GM06990 (cell line): ENCODE data around the gene NUB1.

Experiments
- DNase-seq: peaks from one replicate; pipeline ENCODE4 v3.0.0-alpha.2; 2011; ENCODE audit not compliant: insufficient read length; ENCODE audit errors: extremely low read depth
- H3K27me3 ChIP-seq: replicated peaks from 2 replicates; pipeline ENCODE4 v1.6.0; 2011; ENCODE audit warnings: low read length; ENCODE audit not compliant: control insufficient read depth, insufficient read depth
- H3K36me3 ChIP-seq: 2 replicates; pipeline ENCODE4 v1.5.1; 2011; ENCODE audit warnings: low read length; ENCODE audit not compliant: control insufficient read depth, insufficient read depth
- H3K4me3 ChIP-seq: replicated peaks from 2 replicates; pipeline ENCODE4 v1.5.1; 2011; ENCODE audit warnings: low read depth, mild to moderate bottlenecking, control low read depth, low read length
- TF ChIP-seq, protein P1 (sequence below): IDR thresholded peaks from 2 replicates; pipeline ENCODE4 v1.5.1; 2011; ENCODE audit warnings: low read length, control low read depth, mild to moderate bottlenecking, inconsistent platforms; ENCODE audit not compliant: insufficient read depth, poor library complexity, severe bottlenecking

Gene NUB1

DNA sequence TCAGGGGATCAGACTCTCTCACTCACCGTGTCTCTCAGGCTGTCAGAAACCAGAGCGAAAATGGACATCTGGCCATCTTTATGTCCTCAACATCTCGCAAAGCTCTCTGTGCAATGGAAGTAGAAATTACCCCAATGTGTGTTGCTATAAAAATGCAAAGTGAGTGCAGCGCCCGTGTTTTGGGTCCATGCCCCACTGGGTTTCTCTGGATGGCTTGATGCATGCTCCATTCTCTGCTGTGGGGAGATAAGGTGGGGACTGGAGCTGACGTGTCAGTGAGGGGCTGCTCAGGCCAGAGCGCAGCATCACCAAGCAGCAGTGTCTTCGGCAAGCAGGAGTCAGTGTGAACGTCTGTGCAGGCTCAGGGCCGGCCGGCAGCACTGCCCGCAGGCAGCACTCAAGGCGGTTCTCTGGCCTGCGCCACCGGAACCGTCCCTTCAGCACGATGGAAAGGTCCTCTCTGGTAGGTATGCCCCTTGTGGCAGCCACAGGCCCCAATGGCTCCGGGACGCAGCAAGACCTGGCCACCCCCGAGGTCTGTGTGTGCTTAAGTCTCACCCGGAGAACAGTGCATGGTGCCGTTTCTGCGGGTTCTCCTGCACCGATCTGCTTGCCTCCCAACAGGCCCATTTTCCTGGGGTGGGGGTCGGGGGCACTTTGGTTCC, 38.1 kb downstream of the NUB1 start:
- H3K4me3 ChIP-seq: no peak overlapping the region
- TF ChIP-seq, protein P1, sequence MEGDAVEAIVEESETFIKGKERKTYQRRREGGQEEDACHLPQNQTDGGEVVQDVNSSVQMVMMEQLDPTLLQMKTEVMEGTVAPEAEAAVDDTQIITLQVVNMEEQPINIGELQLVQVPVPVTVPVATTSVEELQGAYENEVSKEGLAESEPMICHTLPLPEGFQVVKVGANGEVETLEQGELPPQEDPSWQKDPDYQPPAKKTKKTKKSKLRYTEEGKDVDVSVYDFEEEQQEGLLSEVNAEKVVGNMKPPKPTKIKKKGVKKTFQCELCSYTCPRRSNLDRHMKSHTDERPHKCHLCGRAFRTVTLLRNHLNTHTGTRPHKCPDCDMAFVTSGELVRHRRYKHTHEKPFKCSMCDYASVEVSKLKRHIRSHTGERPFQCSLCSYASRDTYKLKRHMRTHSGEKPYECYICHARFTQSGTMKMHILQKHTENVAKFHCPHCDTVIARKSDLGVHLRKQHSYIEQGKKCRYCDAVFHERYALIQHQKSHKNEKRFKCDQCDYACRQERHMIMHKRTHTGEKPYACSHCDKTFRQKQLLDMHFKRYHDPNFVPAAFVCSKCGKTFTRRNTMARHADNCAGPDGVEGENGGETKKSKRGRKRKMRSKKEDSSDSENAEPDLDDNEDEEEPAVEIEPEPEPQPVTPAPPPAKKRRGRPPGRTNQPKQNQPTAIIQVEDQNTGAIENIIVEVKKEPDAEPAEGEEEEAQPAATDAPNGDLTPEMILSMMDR: no peak
- H3K36me3 ChIP-seq: peaks cover 16% of the 10 kb centered on the region
- peaks cover 2% of the 10 kb centered on the region for H3K27me3 ChIP-seq
- DNase-seq: no peak

DNA sequence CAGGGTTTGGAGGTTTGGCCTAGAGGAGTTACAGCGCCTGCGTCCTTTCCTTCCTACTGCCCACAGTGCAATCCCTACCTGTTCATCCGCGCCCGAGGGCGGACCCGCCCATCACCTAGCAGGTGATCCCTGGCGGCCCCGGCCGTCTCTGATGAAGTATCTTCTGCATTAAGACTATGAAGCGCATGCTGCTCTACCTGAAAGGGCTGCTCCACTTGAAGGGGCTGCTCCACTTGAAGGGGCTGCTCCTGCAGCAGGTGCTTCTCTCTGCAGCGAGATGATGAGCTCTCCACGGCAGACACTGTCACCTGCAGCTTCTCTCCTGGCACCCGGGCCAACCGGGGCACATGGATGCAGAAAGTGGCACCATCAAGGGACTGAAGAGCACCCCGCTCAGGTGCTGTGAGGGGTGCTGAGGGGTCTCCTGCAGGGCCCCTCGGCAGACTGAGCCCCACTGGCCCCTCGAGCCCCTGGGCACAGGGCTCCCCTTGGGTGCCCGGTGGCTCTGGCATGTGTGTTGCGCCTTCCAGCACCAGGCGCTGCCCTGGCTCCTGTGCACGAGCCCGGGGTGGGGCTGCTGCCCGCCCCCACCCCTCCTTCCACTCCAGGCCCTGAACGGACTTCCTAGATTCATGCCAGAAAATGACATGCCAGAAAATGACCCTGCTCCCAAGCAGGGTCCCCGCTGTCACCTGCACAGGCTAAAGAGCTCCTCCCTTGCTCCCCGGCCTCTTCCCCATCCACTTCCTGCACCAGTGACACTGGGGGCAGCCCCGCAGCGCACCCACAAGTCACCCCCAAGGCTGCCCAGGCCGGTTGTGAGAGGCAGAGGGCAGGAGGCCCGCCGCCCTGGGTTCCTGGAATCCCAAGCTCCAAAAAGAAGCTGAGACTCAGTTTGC, 38.8 kb downstream of the NUB1 start:
- no peak for DNase-seq
- peaks cover 14% of the 10 kb centered on the region for H3K36me3 ChIP-seq
- peaks cover 2% of the 10 kb centered on the region for H3K27me3 ChIP-seq
- TF ChIP-seq, protein P1: no peak
- H3K4me3 ChIP-seq: no peak overlapping the region

DNA sequence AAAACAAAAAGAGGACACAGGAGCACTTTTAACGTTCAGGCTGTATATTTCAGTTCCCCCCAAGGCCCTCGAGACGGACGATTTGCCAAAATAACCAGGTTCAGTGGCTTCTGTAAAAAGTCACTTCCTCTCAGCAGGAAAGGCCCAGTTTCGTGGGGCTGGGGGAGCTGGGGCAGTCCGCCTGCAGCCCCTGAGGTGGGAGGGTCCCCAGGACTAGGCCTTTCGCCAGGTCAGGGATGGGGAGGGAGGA, 39.4 kb downstream of the NUB1 start:
- no peak for DNase-seq
- H3K4me3 ChIP-seq: peak overlapping the region; percentile 40
- TF ChIP-seq, protein P1: no peak

DNA sequence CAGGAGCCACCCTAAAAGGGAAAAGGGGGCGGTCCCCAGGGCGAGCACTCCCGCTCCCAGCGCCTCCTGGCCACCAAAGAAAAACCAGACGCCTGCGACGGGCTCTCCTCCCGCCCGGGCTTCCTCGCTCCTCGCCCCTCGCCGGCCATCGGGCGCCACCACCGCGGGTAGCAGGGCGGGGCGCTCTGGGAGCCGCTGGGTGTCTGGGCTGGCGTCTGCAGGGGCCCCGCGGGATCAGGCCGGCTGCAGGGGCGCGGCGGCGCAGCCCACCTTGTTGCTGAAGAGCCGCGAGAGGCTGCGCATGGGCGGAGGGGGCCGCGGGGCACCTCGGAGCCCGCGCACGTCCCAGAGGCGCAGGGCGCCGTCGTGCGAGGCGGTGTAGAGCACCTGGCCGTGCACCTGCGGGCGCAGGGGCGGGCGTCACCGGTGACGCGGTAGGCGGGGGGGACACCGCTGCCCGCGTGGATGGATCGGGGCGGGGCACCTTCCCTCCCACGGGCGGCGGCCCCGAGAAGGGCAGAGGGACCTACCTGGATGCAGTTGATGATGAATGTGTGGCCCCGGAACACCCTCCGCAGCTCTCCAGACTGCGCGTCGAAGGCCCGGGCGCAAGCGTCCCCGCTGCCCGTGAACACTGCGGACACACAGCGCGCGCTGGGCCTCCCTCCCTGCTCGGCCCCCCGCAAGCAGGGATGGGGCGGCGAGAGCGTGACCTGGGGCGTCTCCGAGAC, 39.9 kb downstream of the NUB1 start:
- TF ChIP-seq, protein P1: no peak
- no peak for DNase-seq
- Histone ChIP-seq H3K27me3 (peaks cover 2% of the 10 kb centered on the region), H3K4me3 (peak overlapping the region; percentile 40), H3K36me3 (peaks cover 8% of the 10 kb centered on the region)

More for the DNA sequence above, 39.4 kb downstream of the NUB1 start:
- H3K27me3 ChIP-seq: peaks cover 2% of the 10 kb centered on the region
- H3K36me3 ChIP-seq: peaks cover 11% of the 10 kb centered on the region

DNA sequence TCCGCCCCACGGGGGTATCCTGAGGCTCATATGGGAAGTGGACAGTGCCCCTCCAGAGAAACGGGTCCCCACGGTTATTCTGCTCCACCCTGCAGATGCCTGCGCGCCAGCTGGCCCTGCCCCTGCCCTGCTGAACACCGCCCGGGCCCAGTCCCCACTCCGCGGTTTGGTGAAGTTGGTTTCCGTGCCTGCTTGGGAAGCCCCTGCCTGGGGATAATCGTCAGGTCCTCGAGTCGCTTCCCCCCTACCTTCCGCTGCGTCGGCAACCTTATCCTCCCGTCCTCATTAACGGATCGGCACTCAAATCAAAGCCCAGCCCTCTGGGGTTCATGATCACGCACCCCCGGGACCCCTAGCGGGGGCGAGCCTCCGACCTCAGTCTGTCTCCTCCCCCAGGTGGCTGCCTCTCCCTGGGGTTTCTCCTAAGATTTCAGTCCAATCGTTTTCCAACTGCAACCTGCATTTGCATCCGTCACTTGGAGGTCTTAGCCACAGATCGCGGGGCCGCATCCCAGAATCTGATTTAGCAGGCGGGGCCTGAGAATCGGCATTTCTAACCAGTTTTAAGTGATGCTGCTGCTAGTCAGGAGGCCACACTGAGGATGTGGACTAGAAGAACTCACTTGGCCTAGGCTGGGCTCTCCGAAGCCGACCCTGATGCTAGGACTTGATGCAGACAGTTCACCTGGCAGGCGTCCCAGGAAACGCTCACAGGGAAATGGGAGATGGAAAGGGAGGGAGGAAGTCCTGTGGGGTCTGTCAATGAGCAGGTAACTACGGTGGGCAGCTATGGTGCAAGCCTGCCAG, 40.7 kb downstream of the NUB1 start:
- H3K36me3 ChIP-seq: peaks cover 6% of the 10 kb centered on the region
- H3K4me3 ChIP-seq: peak overlapping the region; percentile 11
- peaks cover 2% of the 10 kb centered on the region for H3K27me3 ChIP-seq
- DNase-seq: no peak
- TF ChIP-seq, protein P1: no peak
